ENCODE data around the gene CD33. TPM values are rescaled to one million over a fixed set of nuclear protein-coding genes. Genes with fewer than 3 reads are reported as not detected.

Gene CD33
- total RNA-seq, 1 experiment from 2014 or later: 0.35 TPM

- Histone ChIP-seq H2BK120ac (ENCODE audit: low read depth, low read length, poor library complexity, severe bottlenecking) (no peak overlapping the region), H3K4ac (ENCODE audit: low read depth, low read length) (no peak overlapping the region), H3K4me2 (ENCODE audit: insufficient read depth, insufficient read length, low read length) (no peak overlapping the region), H4K8ac (replicated peaks; ENCODE audit: insufficient read length, low read depth, low read length) (no peak overlapping the region), H3K23me2 (ENCODE audit: insufficient read length, low read depth, low read length, poor library complexity, severe bottlenecking) (peaks cover 3% of the 10 kb centered on the region), H3K27ac (ENCODE audit: insufficient read length, low read depth, low read length) (no peak overlapping the region), H3K23ac (ENCODE audit: insufficient read length, low read depth, low read length) (no peak overlapping the region), H3K79me2 (ENCODE audit: insufficient read depth, low read length) (no peaks in the 10 kb centered on the region), H3T11ph (ENCODE audit: low read length) (no peak overlapping the region), H2BK15ac (ENCODE audit: low read depth, low read length) (no peak overlapping the region), H3K27me3 (ENCODE audit: insufficient read depth, low read length) (no peaks in the 10 kb centered on the region; the same call in 1 of the 2 replicates), H3K56ac (ENCODE audit: insufficient read length, low read depth, low read length) (no peak overlapping the region), H3K9ac (ENCODE audit: extremely low read depth, insufficient read length, low read length) (no peak overlapping the region), H4K91ac (ENCODE audit: insufficient read length, low read depth, low read length) (no peak overlapping the region), H3K4me1 (ENCODE audit: insufficient read depth, low read length) (no peaks in the 10 kb centered on the region), H4K20me1 (ENCODE audit: control insufficient read depth, insufficient read depth, insufficient read length) (no peaks in the 10 kb centered on the region), H3K18ac (ENCODE audit: insufficient read length, low read depth, low read length) (no peak overlapping the region), H4K5ac (ENCODE audit: insufficient read length, low read depth, low read length) (no peak overlapping the region), H3K79me1 (ENCODE audit: insufficient read depth, low read depth, low read length, poor library complexity, severe bottlenecking) (no peaks in the 10 kb centered on the region), H3K14ac (ENCODE audit: insufficient read depth, low read length) (no peak overlapping the region), H2AK5ac (ENCODE audit: insufficient read length, low read length) (no peak overlapping the region), H2AFZ (ENCODE audit: low read length) (no peak overlapping the region), H3K9me3 (ENCODE audit: control insufficient read depth, low read depth, low read length) (no peaks in the 10 kb centered on the region), H2BK12ac (ENCODE audit: insufficient read length, low read depth, low read length) (no peak overlapping the region), H2BK5ac (ENCODE audit: insufficient read length, low read length) (no peak overlapping the region), H2BK20ac (ENCODE audit: low read depth, low read length, poor library complexity, severe bottlenecking) (no peak overlapping the region)
- Mint-ChIP-seq H3K27me3 (ENCODE audit: low read depth) (peaks cover 22% of the 10 kb centered on the region), H3K9me3 (peaks cover 0 to 73% of the 10 kb centered on the region in 2 experiments; a peak in 4 of 5 replicates), H3K4me3 (no peak overlapping the region), H3K27ac (no peak overlapping the region), H3K4me1 (no peaks in the 10 kb centered on the region), H3K36me3 (ENCODE audit: insufficient read depth in 1 of 3, low read depth in 3 of 3) (no peaks in the 10 kb centered on the region; a peak in 1 of 7 replicates)
- no CpG with 5 or more reads among the region's 10 CpGs for WGBS (ENCODE audit: extremely low coverage, insufficient read length, low lambda C conversion rate)
- DNase-seq: no peak
- TF ChIP-seq CTCF (conservative IDR thresholded peaks at IDR 0.05): no peak
These were observed 29.3 kb upstream of the CD33 start for GRCh38 chr19:51195616-51196015.

Data from H9 (cell line).